B cell (primary cell): Measurements from ENCODE around the gene OLFM2. TPM values are rescaled to one million over a fixed set of nuclear protein-coding genes. Genes with fewer than 3 reads are reported as not detected.

Experiments
- ATAC-seq: fragments of 200-7000 bp; cut with Tn5 transposase; one replicate; pipeline ENCODE4 v1.10.0; 2021; ENCODE audit warnings: low read depth, mild to moderate bottlenecking, moderate number of reproducible peaks, moderate library complexity
- CTCF ChIA-PET: fragments of 350-600 bp; sonication (Branson Sonifier 250); formaldehyde crosslinking; loops from one replicate; lab custom pipeline; 2021; ENCODE audit warnings: antibody characterized with exemption, inconsistent platforms; lab: Charles Lee
- POLR2A ChIA-PET: fragments of 350-600 bp; sonication (Branson Sonifier 250); formaldehyde crosslinking; loops from one replicate; lab custom pipeline; 2021; ENCODE audit warnings: antibody characterized with exemption; lab: Charles Lee
- DNase-seq: peaks from one replicate; pipeline ENCODE4 v3.0.0; 2013
- H2AFZ ChIP-seq: 2 replicates; pipeline ENCODE4 v1.6.1; 2012; ENCODE audit warnings: mild to moderate bottlenecking, low read depth, low read length; ENCODE audit not compliant: insufficient read depth, poor library complexity, severe bottlenecking
- H3K27ac ChIP-seq, 2 donors: 1 replicate in 1 of 2; 2 replicates in 1 of 2; pipeline ENCODE4 v1.5.1; 2012 to 2013; ENCODE audit warnings: low read length in 2 of 2, mild to moderate bottlenecking in 2 of 2, moderate library complexity in 1 of 2
- H3K27me3 ChIP-seq, 4 experiments: fragments of 200-600 bp in 1 of 4; sonication (generic) in 1 of 4; replicated peaks in 1 of 4; 1 replicate in 2 of 4; 2 replicates in 2 of 4; pipeline versions ENCODE4 v1.6.1 to v1.7.0; 2013 to 2016; ENCODE audit warnings: low read length in 3 of 4, mild to moderate bottlenecking in 2 of 4, mixed read lengths in 1 of 4, moderate library complexity in 1 of 4; ENCODE audit not compliant: insufficient read depth in 4 of 4, control insufficient read depth in 3 of 4; ENCODE audit errors: control extremely low read depth in 1 of 4
- H3K36me3 ChIP-seq, 2 experiments: replicated peaks in 1 of 2; 1 replicate in 1 of 2; 2 replicates in 1 of 2; pipeline versions ENCODE4 v1.6.1 to v1.7.1; 2013; ENCODE audit warnings: low read length in 1 of 2; ENCODE audit not compliant: insufficient read depth in 2 of 2, control insufficient read depth in 1 of 2; ENCODE audit errors: control extremely low read depth in 1 of 2, extremely low read depth in 1 of 2
- H3K4me1 ChIP-seq, 2 donors: fragments of 200-600 bp in 1 of 2; sonication (generic) in 1 of 2; 1 replicate in 1 of 2; 2 replicates in 1 of 2; pipeline versions ENCODE4 v1.5.1 to v1.6.1; 2013 to 2017; ENCODE audit warnings: low read length in 2 of 2; ENCODE audit not compliant: control insufficient read depth in 2 of 2, insufficient read depth in 2 of 2
- H3K4me2 ChIP-seq: replicated peaks from 2 replicates; pipeline ENCODE3; 2012; ENCODE audit warnings: mild to moderate bottlenecking, low read depth, low read length; ENCODE audit not compliant: poor library complexity, severe bottlenecking
- H3K4me3 ChIP-seq, 5 experiments: fragments of 200-600 bp in 1 of 5; sonication (generic) in 1 of 5; 1 replicate in 3 of 5; 2 replicates in 2 of 5; pipeline versions ENCODE4 v1.5.1 to v1.7.0; 2011 to 2016; ENCODE audit warnings: low read length in 4 of 5, mild to moderate bottlenecking in 4 of 5, low read depth in 2 of 5, control low read depth in 1 of 5, moderate library complexity in 1 of 5; ENCODE audit not compliant: insufficient read depth in 1 of 5; ENCODE audit errors: control extremely low read depth in 1 of 5, extremely low read depth in 1 of 5
- H3K79me2 ChIP-seq: fragments of 200-600 bp; sonication (generic); one replicate; pipeline ENCODE4 v1.6.0; 2016; ENCODE audit warnings: low read length; ENCODE audit not compliant: control insufficient read depth, insufficient read depth
- H3K9ac ChIP-seq: fragments of 200-600 bp; sonication (generic); 2 replicates; pipeline ENCODE4 v1.6.1; 2017; ENCODE audit warnings: mild to moderate bottlenecking, low read length, moderate library complexity
- H3K9me3 ChIP-seq, 3 donors: one replicate each; pipeline versions ENCODE4 v1.6.1 to v1.7.1; 2013; ENCODE audit warnings: low read length in 2 of 3; ENCODE audit not compliant: control insufficient read depth in 2 of 3, insufficient read depth in 1 of 3; ENCODE audit errors: control extremely low read depth in 1 of 3
- H4K20me1 ChIP-seq: 2 replicates; pipeline ENCODE4 v1.6.0; 2012; ENCODE audit warnings: mild to moderate bottlenecking, low read length; ENCODE audit not compliant: insufficient read depth, control insufficient read depth, poor library complexity, severe bottlenecking
- H3K27ac Mint-ChIP-seq: one replicate; pipeline ENCODE4 v1.8.0; 2021; ENCODE audit warnings: mixed read lengths
- H3K27me3 Mint-ChIP-seq: one replicate; pipeline ENCODE4 v1.8.0; 2021; ENCODE audit warnings: mixed read lengths
- H3K4me1 Mint-ChIP-seq: one replicate; pipeline ENCODE4 v1.8.0; 2021; ENCODE audit warnings: mixed read lengths
- H3K4me3 Mint-ChIP-seq: one replicate; pipeline ENCODE4 v1.8.0; 2021; ENCODE audit warnings: mixed read lengths
- H3K9me3 Mint-ChIP-seq: one replicate; pipeline ENCODE4 v1.8.0; 2022; ENCODE audit warnings: mixed read lengths; ENCODE audit not compliant: insufficient read depth
- CTCF ChIP-seq: fragments of 200-600 bp; IDR thresholded peaks from one replicate; pipeline ENCODE4 v1.8.0; 2022; ENCODE audit warnings: antibody characterized with exemption, mild to moderate bottlenecking
- EZH2 ChIP-seq: IDR thresholded peaks from 2 replicates; pipeline ENCODE4 v1.6.1; 2012; ENCODE audit warnings: borderline replicate concordance, low read depth, mild to moderate bottlenecking, moderate library complexity, low read length; ENCODE audit not compliant: insufficient read depth, poor library complexity, severe bottlenecking
- WGBS: methylation state at CpG from one replicate; pipeline ENCODE4 v1.1.5; 2013; ENCODE audit warnings: missing lambda C conversion rate; ENCODE audit not compliant: insufficient coverage; 5-methylcytosine and 5-hydroxymethylcytosine counted together
- intact Hi-C: fragments of 100-400 bp; cut with micrococcal nuclease; formaldehyde crosslinking; loops from one replicate; pipeline ENCODE4 v1.10.0; 2022
- polyA plus RNA-seq: library from polyadenylated mRNA; depleted of rRNA; stranded (reverse); fragments of >200 nt; gene quantifications from 2 replicates; pipeline ENCODE4 v1.2.3, GENCODE V29; 2012
- total RNA-seq, 2 donors: library from RNA; stranded (reverse); fragments of 120-200 nt in 1 of 2; gene quantifications; 1 replicate in 1 of 2; 2 replicates in 1 of 2; pipeline versions ENCODE4 v1.2.3 to v1.2.4, GENCODE V29; 2013 to 2022

OLFM2 gene
- total and polyA plus RNA-seq, 2 donors (not counting 1 experiment from before 2014, with no cell fraction given): 0.15 TPM; not detected in 1

GRCh38 chr19:9842834-9843625, 93.3 kb downstream of the OLFM2 start:
- Mint-ChIP-seq H3K27me3 (no peaks in the 10 kb centered on the region), H3K27ac (no peak overlapping the region), H3K4me1 (peaks cover under 1% of the 10 kb centered on the region), H3K4me3 (no peak overlapping the region), H3K9me3 (no peaks in the 10 kb centered on the region)
- Histone ChIP-seq H3K79me2 (peaks cover 59% of the 10 kb centered on the region), H3K9ac (no peak overlapping the region), H3K27me3 (no peaks in the 10 kb centered on the region), H3K9me3 (peaks cover 0 to 18% (median 0%) of the 10 kb centered on the region in 3 donors), H2AFZ (no peak overlapping the region), H4K20me1 (peaks cover 84% of the 10 kb centered on the region), H3K4me1 (no peaks in the 10 kb centered on the region), H3K4me2 (no peak overlapping the region), H3K4me3 (no peak overlapping the region), H3K36me3 (peaks cover 1 to 77% of the 10 kb centered on the region in 2 experiments), H3K27ac (no peak overlapping the region)
- ATAC-seq (no peak), DNase-seq (no peak)
- CTCF ChIA-PET: no interaction called here
- TF ChIP-seq EZH2: no peak
- TF ChIP-seq CTCF: no peak
- 100% methylated on average over 6 of the region's 9 CpGs for WGBS
- intact Hi-C loops: no loop called here
- POLR2A ChIA-PET: no interaction called here

GRCh38 chr19:9839415-9839814, 96.9 kb downstream of the OLFM2 start:
- Histone ChIP-seq H3K27me3 (no peaks in the 10 kb centered on the region), H3K4me3 (no peak overlapping the region), H3K9me3 (peaks cover 0 to 18% (median 0%) of the 10 kb centered on the region in 3 donors), H3K9ac (no peak overlapping the region), H3K79me2 (peaks cover 87% of the 10 kb centered on the region), H3K36me3 (peaks cover 1 to 59% of the 10 kb centered on the region in 2 experiments), H2AFZ (no peak overlapping the region), H3K4me2 (no peak overlapping the region), H3K4me1 (peaks cover 7 to 13% of the 10 kb centered on the region in 2 donors), H3K27ac (no peak overlapping the region), H4K20me1 (peaks cover 49% of the 10 kb centered on the region)
- intact Hi-C loops: no loop called here
- peaks cover 14% of the 10 kb centered on the region for H3K4me1 Mint-ChIP-seq
- POLR2A ChIA-PET: no interaction called here
- no peak overlapping the region for H3K27ac Mint-ChIP-seq
- whole genome bisulfite sequencing: 100% methylated on average over 1 of the region's 1 CpG
- no peak overlapping the region for H3K4me3 Mint-ChIP-seq
- H3K27me3 Mint-ChIP-seq: no peaks in the 10 kb centered on the region
- no peak for DNase-seq
- no peaks in the 10 kb centered on the region for H3K9me3 Mint-ChIP-seq
- no peak for TF ChIP-seq CTCF
- TF ChIP-seq EZH2: no peak
- ATAC-seq: no peak
- CTCF ChIA-PET: interaction anchor here (1.4 kb wide), 1 partner anchor 8 kb away, joined by 3 read pairs; no protein-coding TSS in a partner anchor
